Stimulated activated CD8-positive, alpha-beta memory T cell treated with anti-CD3 and anti-CD28 coated beads, Interleukin-4, amount 100 ng/mL, for 48 hours (primary cell): ENCODE results near the gene PIM3.

Experiments
- DNase-seq: peaks from one replicate; pipeline ENCODE4 v3.0.0-alpha.2; 2020

Gene PIM3

GRCh38 chr22:49956914-49957825 is 3.4 kb upstream of the PIM3 start:
- no peak for DNase-seq

- DNase-seq, result no peak
These were observed 2.7 kb upstream of the PIM3 start for GRCh38 chr22:49957826-49958365.

GRCh38 chr22:49958366-49958921 is 2.1 kb upstream of the PIM3 start:
- no peak for DNase-seq

- no peak for DNase-seq
These were observed 1.4 kb upstream of the PIM3 start for GRCh38 chr22:49958931-49959781.

GRCh38 chr22:49959782-49960158 is 802 bp upstream of the PIM3 start:
- DNase-seq, result peak; percentile 67

- DNase-seq, result peak; percentile 60
These were observed 531 bp downstream of the PIM3 start for GRCh38 chr22:49961005-49961600.

- no peak for DNase-seq
These were observed 1.0 kb downstream of the PIM3 start for GRCh38 chr22:49961601-49962011.

GRCh38 chr22:49962012-49962750 is 1.6 kb downstream of the PIM3 start:
- peak; percentile 91 for DNase-seq

- peak; percentile 28 for DNase-seq
These were observed 2.4 kb downstream of the PIM3 start for GRCh38 chr22:49962751-49963646.

- DNase-seq, result peak; percentile 33
These were observed 3.1 kb downstream of the PIM3 start for GRCh38 chr22:49963647-49964026.

GRCh38 chr22:49964136-49965090 is 3.8 kb downstream of the PIM3 start:
- DNase-seq, result peak; percentile 42

- peak; percentile 49 for DNase-seq
These were observed 4.8 kb downstream of the PIM3 start for GRCh38 chr22:49965091-49966040.

GRCh38 chr22:49966041-49966773 is 5.6 kb downstream of the PIM3 start:
- DNase-seq, result peak; percentile 42

- peak; percentile 49 for DNase-seq
These were observed 6.5 kb downstream of the PIM3 start for GRCh38 chr22:49966774-49967705.

- peak; percentile 26 for DNase-seq
These were observed 7.2 kb downstream of the PIM3 start for GRCh38 chr22:49967706-49968208.

- peak; percentile 30 for DNase-seq
These were observed 7.8 kb downstream of the PIM3 start for GRCh38 chr22:49968313-49968830.
